Measurements from ENCODE around the gene DUSP18.
"Not testable (repeated sequence)": the region's sequence is repeated elsewhere in the genome, so short reads cannot be mapped to it uniquely, and the experiment has no call there.

DNA sequence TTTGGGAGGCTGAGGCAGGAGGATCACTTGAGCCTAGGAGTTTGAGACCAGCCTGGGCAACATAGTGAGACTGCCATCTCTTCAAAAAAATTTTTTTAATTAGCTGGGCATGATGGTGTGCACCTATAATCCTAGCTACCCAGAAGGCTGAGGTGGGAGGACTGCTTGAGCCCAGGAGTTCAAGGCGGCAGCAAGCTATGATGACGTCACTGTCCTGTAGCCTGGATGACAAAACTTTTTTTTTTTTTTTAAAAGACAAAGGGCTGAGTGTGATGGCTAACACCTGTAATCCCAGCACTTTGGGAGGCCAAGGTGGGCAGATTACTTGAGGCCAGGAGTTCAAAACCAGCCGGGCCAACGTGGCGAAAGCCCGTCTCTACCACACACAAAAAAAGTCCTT is 47.8 kb downstream of the DUSP18 start:
- TF ChIP-seq ZNF274 (IDR thresholded peaks at IDR 0.05; ENCODE audit: low read depth, low read length); YY1 (IDR thresholded peaks at IDR 0.05; ENCODE audit: insufficient read depth, insufficient read length): not testable (repeated sequence)
